HG03460 (cell line): Measurements from ENCODE around the gene CACUL1.
"Not testable (repeated sequence)": the region's sequence is repeated elsewhere in the genome, so short reads cannot be mapped to it uniquely, and the experiment has no call there.

Experiments used
- ATAC-seq: cut with Tn5 transposase; IDR thresholded peaks from one replicate; pipeline ENCODE4 v1.9.1; 2021; ENCODE audit not compliant: unreplicated experiment

CACUL1 gene

DNA sequence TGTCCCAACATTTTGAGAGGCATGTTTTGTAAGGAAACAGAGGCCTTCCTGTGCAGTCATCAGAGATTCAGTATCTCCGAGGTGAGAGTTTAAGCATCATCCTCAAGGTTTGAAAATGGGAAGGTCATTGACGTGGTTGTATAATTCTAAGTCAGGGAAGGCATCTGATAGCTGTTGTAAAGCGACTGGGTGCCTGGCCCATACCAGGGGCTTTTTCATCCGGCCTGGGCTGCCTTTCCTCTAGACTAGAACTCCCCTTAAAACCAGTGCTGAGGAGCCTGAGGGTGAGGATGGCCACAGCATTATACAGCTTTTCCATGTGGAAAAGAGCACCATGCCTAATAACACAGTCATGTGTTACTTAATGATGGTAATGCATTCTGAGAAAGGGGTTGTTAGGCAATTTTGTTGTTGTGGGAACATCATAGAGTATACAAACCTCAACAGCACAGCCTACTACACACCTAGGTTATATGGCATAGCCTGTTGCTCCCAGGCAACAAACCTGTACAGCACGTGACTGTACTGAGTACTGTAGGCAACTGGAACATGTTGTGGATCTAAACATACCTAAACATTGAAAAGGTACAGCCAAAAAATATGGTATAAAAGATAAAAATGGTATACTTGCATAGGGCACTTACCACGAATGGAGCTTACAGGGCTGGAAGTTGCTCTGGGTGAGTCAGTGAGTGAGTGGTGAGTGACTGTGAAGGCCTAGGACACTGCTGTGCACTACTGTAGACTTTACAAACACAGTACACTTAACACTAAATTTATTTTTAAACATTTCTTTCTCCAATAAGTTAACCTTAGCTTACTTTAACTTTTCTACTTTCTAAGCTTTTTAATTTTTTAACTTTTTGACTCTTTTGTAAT is 13.5 kb upstream of the CACUL1 start:
- ATAC-seq = no peak

DNA sequence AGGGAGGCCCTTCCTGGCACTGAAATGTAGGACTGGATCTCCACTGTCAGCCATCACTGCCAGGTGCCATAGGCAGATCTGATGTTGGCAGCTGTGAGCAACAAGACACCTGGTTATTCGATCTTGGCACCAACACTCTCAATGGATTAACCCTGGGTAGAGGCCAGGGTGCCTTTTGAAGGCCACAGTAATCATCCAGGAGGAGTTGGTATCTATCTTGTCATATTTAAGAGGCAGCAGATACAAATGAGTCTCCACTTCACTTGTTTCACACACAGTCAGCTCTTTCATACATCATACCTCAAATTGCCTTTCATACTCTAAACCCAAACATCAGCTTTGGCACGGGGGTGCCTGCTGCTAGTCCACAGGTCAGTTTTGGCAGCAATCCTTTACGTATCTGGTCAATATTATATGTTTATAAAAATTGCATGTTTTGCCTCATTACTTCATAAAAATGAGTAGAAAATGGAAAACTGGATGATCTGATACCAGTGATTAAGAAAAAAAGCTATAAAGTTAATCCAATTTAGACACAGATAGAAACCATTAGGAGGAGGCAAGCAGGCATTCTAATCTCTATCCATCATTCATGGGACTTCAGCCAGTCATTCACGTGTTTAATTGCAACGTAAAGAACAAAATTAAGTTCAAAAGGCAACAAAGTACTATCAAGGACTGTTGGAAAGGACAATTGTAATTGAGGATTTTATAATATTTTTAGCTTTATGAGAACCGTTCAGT is 12.7 kb upstream of the CACUL1 start:
- no peak for ATAC-seq

DNA sequence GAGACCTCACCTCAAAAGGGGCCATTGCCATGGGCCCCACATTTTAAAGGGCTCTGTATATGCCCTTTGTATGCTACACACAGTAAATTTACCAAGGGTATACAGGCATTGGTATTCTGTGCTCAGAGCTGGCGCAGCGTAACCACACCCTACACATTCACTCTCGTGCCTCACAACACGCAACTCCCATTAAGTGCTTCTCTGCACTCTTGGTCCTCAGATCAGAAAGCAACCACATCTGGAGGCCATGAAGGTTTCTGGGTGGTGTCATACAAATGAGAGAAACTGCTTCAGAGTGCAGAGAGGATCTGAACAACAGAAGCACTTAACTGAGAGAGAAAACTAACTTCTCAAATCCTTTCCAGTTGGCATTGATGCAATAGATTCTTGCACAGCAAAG is 9.4 kb upstream of the CACUL1 start:
- ATAC-seq = no peak

GRCh38 chr10:118763202-118763988 is 8.6 kb upstream of the CACUL1 start:
- ATAC-seq = no peak

DNA sequence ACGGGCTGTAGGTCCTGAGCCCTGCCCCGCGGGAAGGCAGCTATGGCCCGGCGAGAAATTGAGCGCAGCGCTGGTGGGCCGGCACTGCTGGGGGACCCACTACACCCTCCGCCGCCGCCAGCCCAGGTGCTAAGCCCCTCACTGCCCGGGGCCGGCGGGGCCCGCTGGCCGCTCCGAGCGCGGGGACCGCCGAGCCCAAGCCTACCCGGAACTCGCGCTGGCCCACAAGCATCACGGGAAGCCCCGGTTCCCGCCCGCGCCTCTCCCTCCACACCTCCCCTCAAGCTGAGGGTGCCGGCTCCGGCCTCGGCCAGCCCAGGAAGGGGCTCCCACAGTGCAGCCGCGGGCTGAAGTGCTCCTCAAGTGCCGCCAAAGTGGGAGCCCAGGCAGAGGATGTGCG is 5.5 kb upstream of the CACUL1 start:
- no peak for ATAC-seq

DNA sequence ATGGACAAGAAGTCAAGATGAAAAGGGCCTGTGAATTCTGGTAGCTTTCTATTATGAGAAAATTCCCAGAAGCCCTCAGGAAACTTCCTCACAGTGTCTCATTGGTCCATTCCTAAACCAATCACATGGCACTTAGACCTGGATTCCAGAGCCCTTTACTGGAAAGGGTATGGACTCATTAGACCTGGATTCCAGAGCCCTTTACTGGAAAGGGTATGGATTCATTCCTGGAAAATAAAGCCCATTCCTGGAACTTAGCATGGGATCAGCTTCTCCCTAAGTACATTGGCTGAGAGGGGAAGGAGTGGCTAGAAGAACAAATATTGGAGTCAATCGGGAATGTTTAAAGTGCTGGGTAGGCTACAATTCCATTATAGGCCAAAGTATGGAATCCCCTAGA is 3.7 kb upstream of the CACUL1 start:
- no peak for ATAC-seq

DNA sequence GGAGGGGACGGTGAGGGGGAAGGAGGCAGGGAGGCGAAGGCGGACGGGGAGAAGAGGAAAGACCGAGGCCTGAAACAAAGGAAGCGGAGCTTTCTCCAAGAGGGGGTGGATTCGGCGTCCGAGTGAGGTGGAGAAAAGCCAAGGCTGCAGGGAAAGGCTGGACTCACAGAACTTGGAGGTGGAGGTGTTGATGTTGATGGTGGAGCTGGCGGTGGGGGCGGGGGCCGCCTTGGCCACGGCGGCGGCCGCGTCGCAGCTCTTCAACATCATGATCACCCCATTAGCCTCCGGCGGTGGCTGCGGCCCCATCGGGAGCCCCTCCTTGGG is 578 bp downstream of the CACUL1 start:
- peak; percentile 11 for ATAC-seq

DNA sequence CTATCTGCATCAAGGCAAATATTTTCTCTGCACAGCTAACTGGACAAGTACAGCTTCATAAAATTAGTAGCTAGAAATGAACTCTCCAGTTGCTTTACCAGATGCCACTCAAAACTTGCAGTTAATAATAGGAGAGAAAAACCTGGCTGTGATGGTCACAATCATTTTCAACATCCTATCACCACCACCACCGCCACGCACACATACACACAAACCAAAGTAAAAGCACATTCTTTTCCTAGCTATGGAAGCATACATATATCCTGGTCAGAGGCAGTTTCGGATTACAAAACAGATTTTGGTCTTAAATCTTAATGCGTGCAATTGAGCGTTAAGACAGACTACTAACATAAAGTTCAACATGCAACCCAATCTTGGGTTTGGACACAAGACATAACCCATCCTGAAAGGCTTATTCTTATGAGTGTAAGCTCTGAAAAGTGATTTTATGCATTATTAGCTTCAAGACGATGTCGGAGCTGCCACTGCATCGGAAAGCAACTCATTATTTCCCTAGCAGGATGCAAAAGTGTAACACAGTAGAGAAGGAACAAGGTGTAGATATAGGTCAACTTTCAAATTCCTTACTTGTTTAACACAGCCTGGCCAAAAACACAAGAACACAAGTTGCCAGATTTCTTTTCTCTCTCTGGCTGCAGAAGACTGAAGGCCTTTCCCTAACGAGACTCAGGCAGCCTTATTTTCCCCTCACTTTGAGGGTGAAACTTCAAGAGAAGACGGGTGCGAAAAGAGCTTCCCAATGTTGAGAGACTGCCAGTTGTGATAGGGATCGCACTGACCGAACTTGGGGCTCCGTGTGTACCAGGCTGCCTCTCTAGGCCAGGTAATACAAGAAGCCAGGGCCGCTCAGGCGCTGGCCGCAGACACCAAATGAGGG is 1.2 kb downstream of the CACUL1 start:
- ATAC-seq = no peak

DNA sequence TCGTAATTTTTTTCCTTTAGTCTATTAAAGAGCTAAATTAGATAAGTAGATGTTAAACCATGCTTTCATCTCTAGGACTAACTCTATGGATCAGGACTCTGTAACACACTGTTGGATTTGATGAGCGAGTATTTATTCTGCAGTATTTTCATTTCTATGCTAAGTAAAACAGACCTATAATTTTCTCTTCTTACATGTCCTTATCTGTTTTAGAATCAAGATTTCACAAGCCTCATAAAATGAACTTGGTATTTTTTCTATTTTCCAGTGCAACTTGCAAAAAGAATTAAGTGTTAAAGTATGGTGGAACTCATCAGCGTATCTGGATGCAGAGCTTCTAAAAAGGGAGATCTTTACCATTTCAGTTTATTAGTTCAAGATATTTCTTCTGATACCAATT is 2.4 kb downstream of the CACUL1 start:
- no peak for ATAC-seq

DNA sequence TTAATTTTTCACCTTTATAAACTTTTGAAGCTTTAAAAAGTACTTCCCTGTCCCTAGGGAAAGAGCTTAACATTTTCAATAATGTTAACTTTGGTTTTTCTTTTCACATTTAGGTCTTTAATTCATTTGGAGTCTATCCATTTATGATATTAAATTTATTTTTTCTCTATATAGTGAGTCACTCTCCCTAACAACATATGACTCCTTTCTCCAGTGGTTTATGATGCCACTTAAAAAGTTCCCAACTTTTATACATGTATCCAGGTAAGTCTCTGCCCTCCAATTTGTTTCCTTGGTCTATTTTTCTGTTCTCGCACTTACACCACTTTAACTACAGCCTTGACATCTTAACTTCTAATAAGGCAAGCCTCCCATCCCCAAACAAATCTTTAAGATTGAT is 3.5 kb downstream of the CACUL1 start:
- no peak for ATAC-seq

GRCh38 chr10:118748041-118748440 is 6.7 kb downstream of the CACUL1 start:
- no peak for ATAC-seq

DNA sequence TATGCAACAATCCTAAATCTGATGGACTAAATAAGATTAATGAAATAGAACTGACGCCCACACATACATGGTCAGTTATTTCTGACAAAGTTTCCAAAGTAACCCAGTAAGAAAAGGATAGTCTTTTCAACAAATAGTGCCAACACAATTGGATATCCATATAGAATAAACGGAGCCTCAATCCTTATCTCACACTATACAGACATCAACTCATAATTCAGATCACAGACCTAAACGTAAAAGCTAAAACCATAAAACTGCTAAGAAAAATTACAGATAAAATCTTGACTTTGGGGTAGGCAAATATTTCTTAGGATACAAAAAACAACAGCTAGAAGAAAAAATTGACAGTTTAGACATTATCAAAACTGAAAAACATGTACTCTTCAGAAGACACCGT is 8.5 kb downstream of the CACUL1 start:
- ATAC-seq = no peak

DNA sequence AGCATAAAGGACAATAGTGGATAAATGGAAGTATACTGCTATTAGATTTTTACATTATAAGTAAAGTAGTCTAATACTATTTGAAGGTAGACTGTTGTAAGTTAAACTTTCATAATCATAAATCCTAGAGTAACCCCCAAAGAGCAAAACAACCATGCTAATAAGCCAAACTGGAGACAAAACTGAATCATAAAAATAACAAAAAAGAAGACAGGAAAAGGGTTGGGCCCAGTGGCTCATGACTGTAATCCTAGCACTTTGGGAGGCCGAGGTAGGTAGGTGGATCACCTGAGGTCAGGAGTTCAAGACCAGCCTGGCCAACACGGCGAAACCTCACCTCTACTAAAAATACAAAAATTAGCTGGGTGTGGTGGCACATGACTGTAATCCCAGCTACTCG is 9.7 kb downstream of the CACUL1 start:
- no peak for ATAC-seq

DNA sequence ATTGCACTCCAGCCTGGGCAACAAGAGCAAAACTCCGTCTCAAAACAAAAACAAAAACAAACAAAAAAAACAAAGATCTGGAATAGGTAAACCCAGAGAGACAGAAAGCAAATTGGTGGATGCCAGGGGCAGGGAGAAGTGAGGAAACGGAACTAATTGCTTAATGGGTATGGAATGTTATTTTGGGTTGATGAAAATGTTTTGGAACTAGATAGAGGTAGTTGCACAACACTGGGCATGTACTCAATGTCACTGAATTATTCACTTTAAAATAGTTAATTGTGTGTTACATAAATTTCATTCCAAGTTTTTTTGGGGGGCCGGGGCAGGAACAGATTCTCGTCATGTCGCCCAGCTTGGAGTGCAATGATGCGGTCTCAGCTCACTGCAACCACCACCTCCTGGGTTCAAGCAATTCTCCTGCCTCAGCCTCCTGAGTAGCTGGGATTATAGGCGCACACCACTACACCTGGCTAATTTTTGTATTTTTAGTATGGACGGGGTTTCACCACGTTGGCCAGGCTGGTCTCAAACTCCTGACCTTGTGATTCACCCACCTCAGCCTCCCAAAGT is 10.3 kb downstream of the CACUL1 start:
- not testable (repeated sequence) for ATAC-seq

DNA sequence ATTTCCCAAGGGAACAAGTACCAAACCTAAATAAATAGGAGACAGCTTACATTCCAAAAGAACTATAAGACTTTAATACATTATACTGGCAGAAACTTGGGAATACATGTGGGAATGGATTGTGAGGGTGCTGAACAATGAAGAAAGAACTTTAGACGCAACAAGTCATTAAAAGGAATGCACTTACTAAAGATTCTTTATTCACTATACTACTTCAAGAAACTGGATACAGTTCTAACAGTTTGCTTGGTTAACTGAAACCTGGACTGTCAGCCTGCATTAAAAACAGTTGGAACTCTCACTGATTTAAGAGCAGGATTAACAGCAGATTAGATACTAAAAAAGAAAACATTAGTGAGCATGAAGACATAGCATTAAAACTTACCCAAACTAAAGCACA is 12.0 kb downstream of the CACUL1 start:
- ATAC-seq = no peak

- no peak for ATAC-seq
Observed at GRCh38 chr10:118742032-118742431, 12.7 kb downstream of the CACUL1 start.

GRCh38 chr10:118738406-118738805 is 16.4 kb downstream of the CACUL1 start:
- no peak for ATAC-seq

GRCh38 chr10:118737603-118738302 is 17.0 kb downstream of the CACUL1 start:
- ATAC-seq = no peak

GRCh38 chr10:118735294-118735693 is 19.5 kb downstream of the CACUL1 start:
- ATAC-seq = no peak

- ATAC-seq = no peak
Observed at GRCh38 chr10:118734475-118734874, 20.3 kb downstream of the CACUL1 start.
